GM12878 (cell line): ENCODE results near the gene BCLAF1. TPM values are rescaled to one million over a fixed set of nuclear protein-coding genes. Genes with fewer than 3 reads are reported as not detected.
A peak's percentile ranks its signal among the peaks of the same experiment; 100 is the strongest.

Experiments
- ATAC-seq: fragments of 200-7000 bp; cut with Tn5 transposase; 3 replicates; pipeline ENCODE4 v1.9.1; 2020; ENCODE audit warnings: mild to moderate bottlenecking, moderate library complexity
- BruUV-seq: library from RNA; stranded (reverse); fragments of 400-500 nt; replicated peaks from 2 replicates; lab custom pipeline; 2021; lab: Mats Ljungman, UMichigan
- CTCF ChIA-PET: fragments of 300-600 bp; sonication (Branson Sonifier 250); formaldehyde crosslinking; extraction: SDS; loops from one replicate; lab custom pipeline; 2021; ENCODE audit warnings: inconsistent platforms; lab: Yijun Ruan, JAX
- POLR2A ChIA-PET: fragments of 350-600 bp; formaldehyde crosslinking; extraction: SDS; loops from one replicate; lab custom pipeline; 2021; ENCODE audit warnings: inconsistent platforms; lab: Charles Lee
- RAD21 ChIA-PET: fragments of 300-600 bp; sonication (Branson Sonifier 250); formaldehyde crosslinking; loops from one replicate; lab custom pipeline; 2023; ENCODE audit warnings: antibody characterized with exemption; ENCODE audit not compliant: unreplicated experiment; lab: Charles Lee
- SMC1A ChIA-PET: fragments of 300-600 bp; sonication (Branson Sonifier 250); formaldehyde crosslinking; loops from one replicate; lab custom pipeline; 2023; ENCODE audit not compliant: unreplicated experiment, uncharacterized antibody; lab: Charles Lee
- DNase-seq: peaks from one replicate; pipeline ENCODE4 v3.0.0-alpha.2; 2011; ENCODE audit warnings: low read depth, low spot score
- FAIRE-seq: peaks from 3 replicates; lab custom pipeline; 2011; peaks lifted over from hg19 to GRCh38; lab: Jason Lieb, UNC
- H2AFZ ChIP-seq: 2 replicates; pipeline ENCODE4 v1.6.0; 2011; ENCODE audit warnings: low read depth, low read length, control low read depth; ENCODE audit not compliant: control insufficient read depth
- H3K27ac ChIP-seq: 2 replicates; pipeline ENCODE4 v1.5.1; 2011; ENCODE audit warnings: control low read depth; ENCODE audit not compliant: control insufficient read depth, insufficient read depth
- H3K27me3 ChIP-seq, 2 experiments: replicated peaks in 1 of 2; 2 replicates each; pipeline versions ENCODE4 v1.6.0 to v1.6.1; 2011; ENCODE audit warnings: low read length in 1 of 2; ENCODE audit not compliant: control insufficient read depth in 2 of 2, insufficient read depth in 2 of 2
- H3K36me3 ChIP-seq, 2 experiments: 2 replicates each; pipeline ENCODE4 v1.5.1; 2011; ENCODE audit warnings: low read length in 1 of 2; ENCODE audit not compliant: control insufficient read depth in 2 of 2, insufficient read depth in 2 of 2
- H3K4me1 ChIP-seq: 2 replicates; pipeline ENCODE4 v1.6.1; 2011; ENCODE audit warnings: mild to moderate bottlenecking, low read length, moderate library complexity, mixed read lengths; ENCODE audit not compliant: control insufficient read depth, insufficient read depth
- H3K4me2 ChIP-seq: 2 replicates; pipeline ENCODE4 v1.6.0; 2011; ENCODE audit warnings: control low read depth; ENCODE audit not compliant: control insufficient read depth, insufficient read depth
- H3K4me3 ChIP-seq: fragments of 200-600 bp; sonication (generic); 2 replicates; pipeline ENCODE4 v1.5.1; 2016
- H3K79me2 ChIP-seq: 2 replicates; pipeline ENCODE4 v1.6.0; 2011; ENCODE audit warnings: low read length; ENCODE audit not compliant: control insufficient read depth, insufficient read depth
- H3K9ac ChIP-seq: 2 replicates; pipeline ENCODE4 v1.8.0; 2011; ENCODE audit warnings: low read length, control low read depth, mixed read lengths; ENCODE audit not compliant: control insufficient read depth, insufficient read depth
- H3K9me3 ChIP-seq: replicated peaks from 3 replicates; pipeline ENCODE4 v1.5.1; 2011; ENCODE audit warnings: mild to moderate bottlenecking, low read length; ENCODE audit not compliant: control insufficient read depth, insufficient read depth
- H4K20me1 ChIP-seq: 2 replicates; pipeline ENCODE4 v1.6.0; 2011; ENCODE audit not compliant: control insufficient read depth, insufficient read depth
- BHLHE40 ChIP-seq, 2 experiments: fragments of 450-650 bp in 1 of 2; IDR thresholded peaks; 2 replicates each; pipeline ENCODE4 v1.6.1; 2011 to 2017; ENCODE audit warnings: low read depth in 2 of 2, borderline replicate concordance in 1 of 2, improper control_type of control experiment in 1 of 2, low read length in 1 of 2, mild to moderate bottlenecking in 1 of 2
- CEBPB ChIP-seq, 2 experiments: fragments of 150-350 bp in 1 of 2; IDR thresholded peaks; 2 replicates each; pipeline ENCODE4 v1.6.1; 2012 to 2014; ENCODE audit warnings: low read depth in 2 of 2, low read length in 2 of 2, borderline replicate concordance in 1 of 2, inconsistent platforms in 1 of 2
- CHD2 ChIP-seq: IDR thresholded peaks from 2 replicates; pipeline ENCODE4 v1.6.1; 2011; ENCODE audit warnings: low read depth, low read length, improper control_type of control experiment, borderline replicate concordance
- CREM ChIP-seq: IDR thresholded peaks from 2 replicates; pipeline ENCODE4 v1.6.1; 2014; ENCODE audit warnings: antibody characterized with exemption, low read depth
- EP300 ChIP-seq, 2 experiments: fragments of 150-350 bp in 1 of 2; IDR thresholded peaks; 2 replicates each; pipeline ENCODE4 v1.6.1; 2011 to 2012; ENCODE audit warnings: low read depth in 2 of 2, low read length in 2 of 2, borderline replicate concordance in 1 of 2, improper control_type of control experiment in 1 of 2, inconsistent platforms in 1 of 2; ENCODE audit not compliant: control insufficient read depth in 1 of 2
- ETV6 ChIP-seq, 2 experiments: fragments of 450-650 bp in 1 of 2; IDR thresholded peaks in 1 of 2; conservative IDR thresholded peaks in 1 of 2; 2 replicates each; pipeline ENCODE4 v1.6.1; 2014; ENCODE audit warnings: antibody characterized with exemption in 1 of 2, borderline replicate concordance in 1 of 2, low read depth in 1 of 2, mild to moderate bottlenecking in 1 of 2, moderate library complexity in 1 of 2
- GATAD2B ChIP-seq: fragments of 450-650 bp; conservative IDR thresholded peaks from 2 replicates; pipeline ENCODE4 v1.6.1; 2017; ENCODE audit warnings: low read depth, mild to moderate bottlenecking, moderate library complexity
- HCFC1 ChIP-seq: fragments of 150-350 bp; IDR thresholded peaks from 2 replicates; pipeline ENCODE4 v1.6.1; 2014; ENCODE audit warnings: low read length
- IRF4 ChIP-seq: IDR thresholded peaks from 2 replicates; pipeline ENCODE4 v1.6.1; 2011; ENCODE audit warnings: low read depth, low read length
- MEF2A ChIP-seq: IDR thresholded peaks from 2 replicates; pipeline ENCODE4 v1.6.1; 2011; ENCODE audit warnings: low read depth, mild to moderate bottlenecking, low read length, moderate library complexity; ENCODE audit not compliant: insufficient read depth
- MLLT1 ChIP-seq: fragments of 450-650 bp; IDR thresholded peaks from 2 replicates; pipeline ENCODE4 v1.6.1; 2016; ENCODE audit warnings: mild to moderate bottlenecking
- MTA2 ChIP-seq: fragments of 450-650 bp; IDR thresholded peaks from 2 replicates; pipeline ENCODE4 v1.6.1; 2016; ENCODE audit warnings: low read depth, mild to moderate bottlenecking, moderate library complexity
- NKRF ChIP-seq: fragments of 450-650 bp; conservative IDR thresholded peaks from 2 replicates; pipeline ENCODE4 v1.6.1; 2017; ENCODE audit warnings: mild to moderate bottlenecking, moderate library complexity
- POLR2A ChIP-seq: IDR thresholded peaks from 2 replicates; pipeline ENCODE4 v1.6.1; 2011; ENCODE audit warnings: low read depth, mild to moderate bottlenecking, low read length
- POU2F2 ChIP-seq: IDR thresholded peaks from 3 replicates; pipeline ENCODE4 v1.6.1; 2011; ENCODE audit warnings: low read depth, mild to moderate bottlenecking, low read length, borderline replicate concordance
- RUNX3 ChIP-seq: IDR thresholded peaks from 2 replicates; pipeline ENCODE4 v1.6.1; 2012; ENCODE audit warnings: low read length, inconsistent platforms
- SUZ12 ChIP-seq: fragments of 200-600 bp; sonication (generic); IDR thresholded peaks from one replicate; pipeline ENCODE4 v1.6.1; 2018; ENCODE audit warnings: antibody characterized with exemption, mild to moderate bottlenecking; ENCODE audit not compliant: unreplicated experiment
- TCF7 ChIP-seq: IDR thresholded peaks from 2 replicates; pipeline ENCODE4 v1.6.1; 2014; ENCODE audit warnings: antibody characterized with exemption, borderline replicate concordance
- ZBED1 ChIP-seq: IDR thresholded peaks from 2 replicates; pipeline ENCODE4 v1.6.1; 2016; ENCODE audit warnings: borderline replicate concordance
- ZNF274 ChIP-seq: IDR thresholded peaks from one replicate; pipeline ENCODE4 v1.8.0; 2011; ENCODE audit not compliant: insufficient read length, insufficient read depth
- WGBS: methylation state at CpG from one replicate; pipeline ENCODE4 v1.1.6; 2016; ENCODE audit warnings: low lambda C conversion rate; ENCODE audit not compliant: insufficient replicate concordance, insufficient coverage; ENCODE audit errors: missing lambda C conversion rate; 5-methylcytosine and 5-hydroxymethylcytosine counted together
- in situ Hi-C: fragments of 300-500 bp; cut with MboI; formaldehyde crosslinking; loops from 9 replicates; pipeline ENCODE4 v1.14.3; 2018; ENCODE audit warnings: mixed read lengths
- intact Hi-C: fragments of 100-400 bp; cut with micrococcal nuclease; formaldehyde crosslinking; loops from one replicate; pipeline ENCODE4 v1.14.2; 2022; ENCODE audit not compliant: unreplicated experiment
- polyA plus RNA-seq, 11 experiments: library from polyadenylated mRNA; depleted of rRNA in 4 of 11; unstranded in 6 of 11; stranded (reverse) in 5 of 11; fragments of >200 nt; fragmentation: Nextera tagmentation in 4 of 11; fragmentation: Illumina TruSeq in 1 of 11; extraction: Ambion mirVana in 4 of 11; extraction: Trizol in 1 of 11; gene quantifications; 1 replicate in 1 of 11; 2 replicates in 10 of 11; pipeline versions ENCODE4 v1.2.1 to v1.2.3, GENCODE V29; 2011 to 2016; ENCODE audit warnings: inconsistent platforms in 2 of 11, missing spikeins in 2 of 11, low read depth in 1 of 11
- total RNA-seq, 4 experiments: library from RNA; depleted of rRNA in 3 of 4; stranded (reverse); fragments of >200 nt in 3 of 4; fragmentation: Illumina TruSeq in 1 of 4; extraction: Trizol in 1 of 4; gene quantifications; 2 replicates each; pipeline versions ENCODE4 v1.2.1 to v1.2.3, GENCODE V29; 2013 to 2021

The BCLAF1 gene
- total and polyA plus RNA-seq, 10 of the 15 experiments (the other 5 are each of a cell fraction or from before 2014, with no cell fraction given) = 56.0 to 223 (median 114) TPM

- TSS peak; percentile 99 for BruUV-seq
- peak overlapping the region; percentile 90 for H3K4me2 ChIP-seq
- peak overlapping the region; percentile 88 for H2AFZ ChIP-seq
- no peaks in the 10 kb centered on the region; a peak in 1 of 4 replicates for H3K27me3 ChIP-seq
- peak overlapping the region; percentile 72 for H3K4me3 ChIP-seq
- SMC1A ChIA-PET = interaction anchor here (0.8 to 1.8 kb wide), 9 partner anchors 9 to 1203 kb away, joined by 3 to 7 read pairs (median 3); partner anchors contain the start of gene MTFR2
- H4K20me1 ChIP-seq = peaks cover 12% of the 10 kb centered on the region; the same call in 1 of the 2 replicates
- FAIRE-seq = no peak
- RAD21 ChIA-PET = interaction anchor here (0.9 to 2.0 kb wide), 6 partner anchors 9 to 502 kb away, joined by 3 to 8 read pairs (median 5); partner anchors contain the start of gene MAP3K5
- POLR2A ChIA-PET = interaction anchor here (0.6 to 5.1 kb wide), 7 partner anchors 8 to 1243 kb away, joined by 3 to 59 read pairs (median 3); partner anchors contain the start of genes MAP3K5 and MTFR2
- peak overlapping the region; percentile 100 for H3K27ac ChIP-seq
- H3K4me1 ChIP-seq = peaks cover 10% of the 10 kb centered on the region; the same call in 1 of the 2 replicates
- peak; percentile 44 for DNase-seq
- peak; percentile 48 for ATAC-seq
- in situ Hi-C loops = loop anchor here (25.0 kb wide), 1 partner anchor 1278 kb away; no protein-coding TSS in a partner anchor
- H3K9ac ChIP-seq = peak overlapping the region; percentile 98
- H3K36me3 ChIP-seq = no peaks in the 10 kb centered on the region
- H3K9me3 ChIP-seq = no peaks in the 10 kb centered on the region
- WGBS = 1% methylated on average over 22 of the region's 22 CpGs
- CTCF ChIA-PET = interaction anchor here (0.9 to 2.5 kb wide), 4 partner anchors 27 to 501 kb away, joined by 3 to 9 read pairs (median 5); partner anchors contain the start of gene MAP3K5
- H3K79me2 ChIP-seq = peaks cover 43% of the 10 kb centered on the region
- intact Hi-C loops = no loop called here
- no peak; the same call in 1 of the 2 replicates for TF ChIP-seq POLR2A
- TF ChIP-seq BHLHE40 (IDR thresholded peaks at IDR 0.05; ENCODE audit: borderline replicate concordance in 1 of 2, low read depth in 2 of 2, low read length in 1 of 2) = peak; percentile 88 to 92
- TF ChIP-seq MTA2 = peak; percentile 68
- 0 out of 4 replicates have a peak, but pooled peaks of 1 of the 2 experiments have one; percentile 10 for TF ChIP-seq ETV6 (conservative IDR thresholded peaks at IDR 0.05 in 1 of 2, IDR thresholded peaks at IDR 0.05 in 1 of 2; ENCODE audit: borderline replicate concordance in 1 of 2, low read depth in 1 of 2)
- no peak for TF ChIP-seq CEBPB (IDR thresholded peaks at IDR 0.05; ENCODE audit: borderline replicate concordance in 1 of 2, low read depth in 2 of 2, low read length in 2 of 2)
- peak; percentile 44; the same call in 1 of the 2 replicates for TF ChIP-seq IRF4
- no peak for TF ChIP-seq ZNF274
- no peak for TF ChIP-seq MEF2A
- TF ChIP-seq NKRF = 0 out of 2 replicates have a peak, but pooled peaks have one; percentile 59
- TF ChIP-seq EP300 (IDR thresholded peaks at IDR 0.05; ENCODE audit: borderline replicate concordance in 1 of 2, control insufficient read depth in 1 of 2, low read depth in 2 of 2, low read length in 2 of 2) = 0 out of 4 replicates have a peak, but pooled peaks of 1 of the 2 experiments have one; percentile 29
- no peak for TF ChIP-seq CHD2
- TF ChIP-seq MLLT1 = peak; percentile 92; the same call in 1 of the 2 replicates
- TF ChIP-seq RUNX3 = peak; percentile 11; the same call in 1 of the 2 replicates
- TF ChIP-seq TCF7 = peak; percentile 73
- TF ChIP-seq ZBED1 = no peak
- TF ChIP-seq SUZ12 = no peak
- no peak for TF ChIP-seq GATAD2B
- TF ChIP-seq POU2F2 = peak; percentile 12; the same call in 1 of the 3 replicates
- no peak for TF ChIP-seq HCFC1
- peak; percentile 52; the same call in 1 of the 2 replicates for TF ChIP-seq CREM
Measured at GRCh38 chr6:136290410-136291010, 864 bp upstream of the BCLAF1 start.
